GM12873 (cell line): ENCODE measurements around the gene RELL1.

Experiments used
- CTCF ChIP-seq: IDR thresholded peaks from 2 replicates; pipeline ENCODE4 v1.5.1; 2012; ENCODE audit warnings: low read depth, mild to moderate bottlenecking, moderate library complexity, low read length, control low read depth; ENCODE audit not compliant: insufficient read depth; ENCODE audit errors: missing control alignments

RELL1 gene

GRCh38 chr4:37715889-37716402 is 29.8 kb upstream of the RELL1 start:
- no peak for TF ChIP-seq CTCF

- no peak for TF ChIP-seq CTCF
These were observed 24.3 kb upstream of the RELL1 start for GRCh38 chr4:37710491-37710890.

- TF ChIP-seq CTCF: no peak
These were observed 19.9 kb upstream of the RELL1 start for GRCh38 chr4:37706032-37706431.

- TF ChIP-seq CTCF: no peak
These were observed 19.4 kb upstream of the RELL1 start for GRCh38 chr4:37705571-37705970.

GRCh38 chr4:37699868-37700481 is 13.8 kb upstream of the RELL1 start:
- TF ChIP-seq CTCF: no peak

- TF ChIP-seq CTCF: no peak
These were observed 11.4 kb upstream of the RELL1 start for GRCh38 chr4:37697566-37697965.

- TF ChIP-seq CTCF: no peak
These were observed 7.4 kb upstream of the RELL1 start for GRCh38 chr4:37693450-37694190.
